HL-60/S4 (cell line): ENCODE data around the gene ZNF618.

Experiments
- in situ Hi-C: fragments of 300-500 bp; cut with MboI; formaldehyde crosslinking; loops from 2 replicates; pipeline ENCODE4 v1.14.3; 2022; ENCODE audit warnings: low sequenced_read_pairs

ZNF618 gene

DNA sequence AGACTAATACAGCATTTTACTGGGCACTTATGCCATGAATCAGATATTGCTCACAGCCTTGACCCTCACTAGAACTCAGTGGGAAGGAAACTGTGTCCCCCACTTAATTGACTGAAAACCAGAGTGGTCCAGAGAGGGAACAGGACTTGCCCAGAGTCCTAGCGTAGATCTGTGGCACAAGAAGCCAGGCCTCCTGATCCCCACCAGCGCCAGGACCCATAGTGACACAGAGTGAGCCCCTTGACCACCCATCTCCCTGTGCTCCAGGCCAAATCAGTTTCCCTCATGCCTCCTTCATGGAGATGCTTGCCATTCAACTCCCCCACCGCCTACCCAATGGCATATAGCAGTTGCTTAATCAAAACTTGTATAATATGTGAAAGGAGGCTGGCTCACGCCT, 214.7 kb downstream of the ZNF618 start:
- in situ Hi-C loops: loop anchor here (10.0 kb wide), 1 partner anchor 194 kb away; no protein-coding TSS in a partner anchor

DNA sequence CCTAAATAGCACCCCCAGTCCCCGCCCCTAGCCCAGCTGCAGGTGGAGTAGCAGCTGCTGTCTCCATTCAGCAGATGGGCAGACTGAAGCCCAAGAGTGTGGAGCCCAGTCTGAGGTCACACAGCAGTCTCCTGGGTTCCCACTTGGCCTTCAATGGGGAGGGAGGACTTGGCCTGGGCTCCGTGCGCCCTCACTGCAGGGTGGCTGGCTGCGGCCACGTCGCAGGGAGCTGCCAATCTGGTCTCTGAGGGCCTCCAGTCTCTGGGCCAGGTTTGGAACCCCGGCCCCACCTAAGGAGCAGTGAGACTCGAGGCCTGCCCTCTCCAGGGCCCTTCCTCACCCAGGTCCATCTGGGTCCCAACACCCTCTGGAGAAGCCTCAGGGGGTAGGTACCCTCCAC, 215.6 kb downstream of the ZNF618 start:
- in situ Hi-C loops: loop anchor here (10.0 kb wide), 1 partner anchor 193 kb away; no protein-coding TSS in a partner anchor

DNA sequence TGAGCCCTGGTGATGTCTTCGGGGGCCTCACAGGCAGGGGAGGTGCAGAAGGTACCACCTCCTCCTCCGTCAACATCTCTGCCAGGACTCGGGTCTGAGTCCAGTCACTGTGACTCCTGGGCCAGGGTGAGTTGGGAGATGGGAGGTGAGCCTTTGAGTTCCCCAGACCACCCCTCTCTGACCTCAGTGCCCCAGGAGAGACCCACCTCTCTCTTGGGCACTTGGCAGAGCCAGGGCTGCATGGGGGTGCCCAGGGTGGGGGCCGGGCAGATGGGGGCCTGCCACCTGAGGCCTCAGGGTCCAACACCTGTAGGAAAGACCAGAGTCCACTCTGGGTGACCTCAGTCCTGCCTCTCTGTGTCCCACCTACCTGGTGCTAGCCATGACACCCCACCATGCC, 216.2 kb downstream of the ZNF618 start:
- in situ Hi-C loops: loop anchor here (10.0 kb wide), 1 partner anchor 192 kb away; no protein-coding TSS in a partner anchor

DNA sequence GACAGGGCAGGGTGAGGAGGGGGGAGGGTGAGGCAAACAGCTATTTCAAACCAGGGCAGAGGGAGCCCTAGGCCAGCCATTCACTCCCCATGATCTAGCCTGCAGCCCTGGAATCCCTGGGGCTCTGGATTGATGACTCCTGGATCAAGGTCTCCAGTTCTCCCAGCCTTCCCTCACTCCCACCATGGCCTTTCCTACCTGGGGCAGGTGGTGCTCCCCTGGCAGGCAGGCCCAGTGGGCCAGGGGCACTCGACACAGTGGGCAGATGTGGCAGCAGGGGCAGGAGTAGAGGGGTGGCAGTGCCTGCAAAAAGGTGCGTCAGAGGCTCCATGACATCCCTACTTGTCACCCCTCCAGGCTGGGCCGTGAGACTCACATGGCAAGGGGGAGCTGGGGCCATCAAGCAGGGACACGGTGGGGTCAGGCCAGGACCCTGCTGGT, 216.9 kb downstream of the ZNF618 start:
- in situ Hi-C loops: loop anchor here (10.0 kb wide), 1 partner anchor 192 kb away; no protein-coding TSS in a partner anchor

DNA sequence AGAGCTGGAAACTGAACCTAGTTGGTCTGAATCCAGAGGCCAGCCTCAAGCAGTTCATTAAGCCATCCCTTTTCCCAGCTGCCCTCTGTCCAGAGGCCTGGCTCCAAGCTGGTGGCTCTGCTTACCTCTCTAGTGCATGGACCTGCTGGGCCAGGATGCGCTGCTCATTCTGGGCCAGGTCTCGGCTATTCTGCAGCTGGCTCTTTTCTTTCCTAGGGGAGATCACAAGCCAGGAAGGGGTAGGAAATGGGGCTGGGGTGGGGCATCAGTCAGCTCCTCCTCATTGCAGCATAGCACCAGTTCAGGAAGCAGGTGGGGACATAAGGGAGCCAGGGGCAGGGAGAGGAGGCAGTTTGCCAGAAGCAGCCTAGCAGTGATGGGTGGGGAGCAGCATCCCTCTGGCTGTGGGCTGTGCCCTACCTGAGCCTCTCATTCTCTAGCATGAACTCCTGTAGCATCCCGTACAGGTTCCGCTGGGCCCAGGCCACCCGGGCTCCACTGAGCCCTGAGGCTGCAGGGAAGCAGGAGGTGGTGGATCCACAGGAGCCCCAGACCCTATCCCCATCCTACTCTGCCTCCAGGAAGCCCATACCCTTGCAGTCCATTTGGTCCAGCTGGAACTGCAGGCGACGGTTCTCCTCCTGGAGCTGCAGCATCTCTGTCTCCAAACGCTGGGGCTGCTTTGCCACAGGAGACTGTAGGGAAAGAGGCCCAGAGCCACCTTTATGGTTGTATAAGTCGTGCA, 217.8 kb downstream of the ZNF618 start:
- in situ Hi-C loops: loop anchor here (10.0 kb wide), 1 partner anchor 191 kb away; no protein-coding TSS in a partner anchor

DNA sequence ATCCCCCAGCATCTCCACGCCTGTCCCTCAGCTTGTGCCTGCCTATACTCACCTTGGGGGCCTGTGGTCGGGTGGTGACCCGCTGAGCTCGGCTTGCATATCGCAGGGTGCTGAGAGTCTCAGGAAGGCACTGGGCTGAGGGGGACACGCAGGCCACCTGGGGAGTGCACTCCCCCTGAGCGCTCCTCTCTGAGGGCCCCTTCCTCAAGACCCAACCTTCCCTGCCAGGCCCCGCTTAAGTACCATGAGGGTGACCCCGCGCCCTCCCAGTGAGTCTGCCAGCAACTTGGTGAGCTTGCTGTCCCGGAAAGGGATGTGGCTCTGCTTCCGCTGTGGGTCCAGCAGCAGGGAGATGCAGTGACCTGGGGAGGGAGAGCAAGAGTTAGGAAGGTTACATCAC, 218.9 kb downstream of the ZNF618 start:
- in situ Hi-C loops: loop anchor here (10.0 kb wide), 1 partner anchor 190 kb away; no protein-coding TSS in a partner anchor

DNA sequence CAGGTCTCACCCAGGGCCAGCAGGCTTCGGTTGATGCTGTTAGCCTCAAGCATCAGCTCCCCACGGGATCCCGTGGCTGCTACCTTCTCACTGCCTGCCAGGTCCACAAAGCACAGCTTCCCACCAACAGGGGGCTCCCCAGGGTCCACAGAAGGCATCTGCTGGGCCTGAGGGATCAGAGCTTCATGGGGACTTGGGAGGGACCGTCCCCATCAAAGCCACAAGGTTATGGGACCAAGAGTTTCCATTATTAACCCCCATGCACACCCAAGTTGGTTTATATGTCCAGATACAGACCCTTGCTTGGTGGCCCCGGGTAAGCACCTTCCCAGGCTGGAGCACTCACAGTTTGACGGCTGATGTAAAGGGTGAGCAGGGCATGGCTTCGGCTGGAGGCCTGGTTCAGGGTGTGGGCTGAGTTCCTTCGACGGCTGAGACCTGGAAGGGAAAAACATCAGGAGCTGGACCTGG, 220.0 kb downstream of the ZNF618 start:
- in situ Hi-C loops: loop anchor here (10.0 kb wide), 1 partner anchor 189 kb away; no protein-coding TSS in a partner anchor

DNA sequence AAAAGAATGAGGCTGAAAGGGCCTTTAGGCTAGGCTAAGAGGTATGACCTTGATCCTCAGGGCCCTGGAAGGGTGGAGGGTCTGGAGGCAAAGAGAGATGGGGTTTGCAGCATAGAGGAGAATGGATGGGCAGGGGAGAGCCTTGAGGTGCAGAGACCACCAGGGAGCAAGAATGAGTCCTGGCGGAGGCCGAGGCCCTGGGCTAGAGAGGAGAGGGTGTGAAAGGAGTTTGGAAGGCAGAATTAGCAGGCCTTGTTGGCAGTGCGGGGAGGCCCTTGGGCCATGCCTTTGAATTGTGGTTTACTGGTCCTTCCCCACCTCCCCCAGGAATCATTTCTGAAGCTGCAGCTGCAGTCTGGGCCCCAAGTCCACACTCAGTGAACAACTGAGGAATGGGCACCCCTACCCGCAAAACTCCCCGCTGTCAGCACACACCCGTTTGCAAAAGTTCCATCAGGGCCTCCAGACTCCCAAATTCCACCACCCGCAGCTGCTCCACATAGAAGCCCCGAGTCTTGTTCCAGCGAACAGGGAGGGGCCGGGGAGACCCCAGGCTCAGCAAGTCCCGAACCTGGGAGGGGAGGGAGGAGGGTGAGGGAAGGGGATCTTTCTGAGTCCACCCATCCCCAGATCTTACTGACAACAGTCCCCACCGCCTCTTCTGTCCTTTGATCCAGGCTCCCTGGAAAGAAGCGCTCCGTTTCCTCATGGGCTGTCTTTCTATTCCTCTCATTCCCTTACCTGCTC, 220.9 kb downstream of the ZNF618 start:
- in situ Hi-C loops: loop anchor here (10.0 kb wide), 1 partner anchor 188 kb away; no protein-coding TSS in a partner anchor

DNA sequence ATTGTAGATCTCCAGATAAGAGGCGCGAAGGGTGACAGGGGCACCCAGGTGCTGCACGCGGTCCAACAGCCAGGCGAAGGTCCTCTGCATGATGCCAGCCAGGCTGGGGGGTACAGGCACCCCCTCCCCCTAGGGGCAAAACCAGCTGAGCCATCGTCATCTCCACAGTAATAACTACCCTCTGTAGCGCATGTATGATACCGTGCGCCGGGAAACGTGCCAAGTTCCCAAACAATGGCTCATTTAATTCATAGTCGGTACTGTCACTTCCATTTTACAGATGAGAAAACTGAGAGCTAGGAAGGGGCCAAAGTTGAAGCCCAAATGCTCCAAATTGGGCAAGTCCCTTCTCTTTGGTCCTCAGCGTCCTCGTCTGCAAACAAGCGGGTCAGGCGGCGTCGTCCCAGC, 221.5 kb downstream of the ZNF618 start:
- in situ Hi-C loops: loop anchor here (10.0 kb wide), 1 partner anchor 187 kb away; no protein-coding TSS in a partner anchor

DNA sequence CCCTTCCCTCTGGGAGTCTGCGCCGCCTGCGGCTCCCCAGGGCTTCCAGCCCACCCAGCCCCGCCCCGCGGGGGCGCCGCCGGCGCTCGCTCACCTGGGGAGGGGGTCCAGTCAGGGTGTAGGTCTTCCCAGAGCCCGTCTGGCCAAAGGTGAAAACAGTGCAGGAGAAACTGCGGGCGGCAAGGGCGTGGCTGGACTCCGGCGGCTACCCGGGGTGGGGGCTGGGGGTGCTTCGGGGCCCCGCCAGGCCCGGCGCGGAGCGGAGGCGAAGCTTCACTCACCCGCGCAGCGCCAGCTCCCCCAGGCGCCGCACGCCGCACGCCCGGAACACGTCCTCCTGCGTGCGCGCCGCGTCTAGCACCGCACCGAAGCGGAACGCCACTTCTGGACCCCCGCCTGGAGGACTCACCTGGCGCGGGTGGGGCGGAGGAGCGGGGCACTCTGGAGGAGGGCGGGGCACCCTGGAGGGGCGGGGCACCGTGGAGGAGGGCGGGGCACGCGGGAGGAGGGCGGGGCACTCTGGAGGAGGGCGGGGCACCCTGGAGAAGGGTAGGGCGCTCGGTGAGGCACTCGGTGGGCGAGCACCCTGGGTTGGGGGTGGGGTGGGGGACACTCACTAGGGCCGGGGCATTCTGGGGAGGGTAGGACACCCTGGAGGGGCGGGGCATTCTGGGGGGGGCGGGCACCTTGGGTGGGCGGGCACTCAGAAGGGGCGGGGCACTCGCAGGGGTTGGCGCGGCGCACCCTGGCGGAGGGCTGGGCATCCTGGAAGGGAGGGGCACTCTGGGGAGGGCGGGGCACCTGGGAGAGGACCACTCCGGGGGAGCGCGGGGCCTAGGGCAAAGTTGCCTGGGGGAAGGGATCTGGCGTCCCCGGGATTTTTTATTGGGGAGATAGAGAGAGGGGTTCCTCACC, 222.2 kb downstream of the ZNF618 start:
- in situ Hi-C loops: loop anchor here (10.0 kb wide), 1 partner anchor 187 kb away; no protein-coding TSS in a partner anchor

DNA sequence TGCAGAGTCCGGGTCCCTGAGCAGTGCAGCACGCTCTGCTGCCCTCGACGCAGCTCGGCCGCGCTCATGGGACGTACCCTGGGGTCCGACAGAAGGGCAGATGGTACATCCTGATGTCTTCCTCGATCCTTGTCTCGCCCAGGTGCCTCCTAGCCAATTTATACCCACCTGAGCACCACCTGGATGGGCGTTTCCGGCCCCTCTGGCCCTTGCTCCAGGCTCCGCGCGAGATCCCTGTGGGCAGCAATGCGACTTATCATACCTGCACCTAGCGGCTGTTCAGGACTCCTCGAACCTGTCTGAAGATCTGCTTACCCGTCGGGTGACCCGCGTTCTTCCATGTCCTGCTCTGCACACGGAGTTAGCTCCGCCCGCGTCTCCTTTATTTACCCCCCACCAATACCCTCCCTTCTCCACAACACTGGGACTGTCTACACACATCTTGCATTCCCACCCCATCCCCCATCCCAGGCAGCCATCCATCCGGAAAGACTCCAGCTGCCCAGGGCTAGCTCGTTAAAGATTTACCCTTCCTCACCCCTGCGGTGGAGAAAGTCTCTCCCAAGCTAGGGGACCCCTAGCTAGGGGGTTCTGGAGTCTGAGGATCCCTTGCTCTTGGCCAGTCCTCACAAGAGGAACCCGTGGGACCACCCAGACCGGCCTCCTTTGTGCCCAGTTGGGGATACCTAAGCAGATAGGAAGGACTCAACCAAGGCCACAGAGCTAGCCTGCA, 223.0 kb downstream of the ZNF618 start, which contains the start of gene KIF12:
KIF12 (minus strand) TSS at position 357 of the 733 bp plus-strand sequence; CDS start at position 341, 16 bp downstream.
- in situ Hi-C loops: loop anchor here (10.0 kb wide), 1 partner anchor 186 kb away; no protein-coding TSS in a partner anchor

DNA sequence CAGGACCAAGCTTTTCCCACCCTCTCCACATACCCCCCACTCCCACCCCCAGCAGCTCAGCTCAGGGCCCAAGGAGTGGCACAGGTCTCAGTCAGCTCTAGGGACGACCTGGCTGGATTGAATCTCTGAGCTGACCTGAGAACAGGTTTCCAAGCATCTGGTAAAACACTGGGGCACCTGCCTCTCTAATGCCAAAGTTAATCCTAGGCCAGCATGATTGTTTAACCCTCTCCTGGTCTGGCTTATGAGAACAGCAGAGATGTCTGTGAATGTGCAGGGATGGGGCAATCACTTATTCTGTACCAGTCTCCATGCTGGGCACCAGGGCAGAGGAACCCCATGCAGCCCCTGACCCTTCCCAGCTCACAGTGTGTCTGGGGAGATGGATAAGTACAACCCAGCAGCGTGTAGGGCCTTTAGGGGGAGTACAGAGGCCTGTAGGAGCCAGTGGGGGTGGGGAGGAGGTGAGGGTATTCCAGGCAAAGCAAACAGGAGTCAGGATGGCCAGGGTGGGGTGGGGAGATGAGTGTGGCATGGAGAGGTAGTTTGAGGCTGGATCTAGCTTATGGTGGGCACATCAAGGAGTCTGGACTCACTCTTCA, 223.7 kb downstream of the ZNF618 start:
- in situ Hi-C loops: loop anchor here (10.0 kb wide), 1 partner anchor 185 kb away; no protein-coding TSS in a partner anchor

DNA sequence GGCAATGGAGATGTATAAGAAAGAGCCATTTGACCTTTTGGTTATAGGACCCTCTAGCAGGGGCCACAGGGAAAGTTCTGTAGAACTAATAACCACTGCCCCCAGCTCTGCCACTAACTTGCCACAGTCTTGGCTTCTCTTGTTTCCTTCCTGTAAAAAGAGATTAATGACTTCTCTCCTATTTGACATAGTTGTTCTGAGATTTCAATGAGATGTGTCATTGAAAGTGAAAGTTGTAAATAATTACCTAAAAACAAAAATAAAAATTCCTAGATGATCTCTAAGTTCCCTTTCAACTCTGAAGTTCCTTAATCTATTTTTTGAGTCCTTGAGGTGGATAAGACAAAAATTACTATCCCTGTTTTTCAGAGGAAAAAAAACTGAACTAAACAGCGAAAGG, 224.4 kb downstream of the ZNF618 start:
- in situ Hi-C loops: no loop called here

DNA sequence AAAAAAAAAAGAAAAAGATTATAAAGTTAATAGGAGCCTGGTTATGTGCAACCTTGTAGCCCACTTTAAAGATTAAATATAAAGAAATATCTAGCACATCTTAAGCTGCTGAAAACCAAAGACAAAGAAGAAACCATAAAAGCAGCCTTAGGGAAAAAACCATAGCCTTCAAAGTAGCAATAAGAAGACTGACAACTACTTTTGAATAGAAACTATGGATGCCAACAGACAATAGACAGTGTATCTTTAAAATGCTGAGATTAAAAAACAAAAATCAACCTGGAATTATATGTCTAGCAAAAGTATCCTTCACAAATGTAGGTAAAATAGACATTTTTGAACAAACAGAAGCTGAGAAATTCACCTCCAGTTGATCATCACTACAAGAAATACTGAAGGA, 226.4 kb downstream of the ZNF618 start:
- in situ Hi-C loops: no loop called here

DNA sequence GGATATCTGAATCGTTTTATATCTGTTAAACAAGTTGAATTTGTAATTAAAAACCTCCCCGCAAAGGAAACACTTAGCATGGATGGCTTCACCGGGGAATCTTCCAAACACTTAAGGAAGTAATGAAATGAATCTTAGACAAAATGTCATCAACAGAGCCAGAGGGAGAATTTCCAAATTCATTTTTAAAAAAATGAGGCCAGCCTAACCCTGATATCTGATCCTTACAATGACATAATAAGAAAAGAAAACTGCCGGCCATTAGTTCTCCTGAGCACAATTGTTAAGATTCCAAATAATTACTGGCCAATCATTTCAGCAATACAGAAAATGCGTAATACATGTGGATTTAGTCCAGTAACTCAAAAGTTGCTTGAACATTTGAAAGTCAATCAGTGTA, 229.1 kb downstream of the ZNF618 start:
- in situ Hi-C loops: no loop called here
